Omental fat pad (tissue), 4 donors: ENCODE data around the gene CFAP52. TPM values are rescaled to one million over a fixed set of nuclear protein-coding genes. Genes with fewer than 3 reads are reported as not detected.
"Not testable (repeated sequence)": the region's sequence is repeated elsewhere in the genome, so short reads cannot be mapped to it uniquely, and the experiment has no call there.

ENCODE experiments used
- ATAC-seq: fragments of 150-250 bp; one replicate; pipeline ENCODE4 v1.9.1; 2016; ENCODE audit warnings: mild to moderate bottlenecking, moderate library complexity; ENCODE audit not compliant: low FRiP score
- DNase-seq: peaks from one replicate; pipeline ENCODE4 v3.0.0-alpha.2; 2019; ENCODE audit warnings: low spot score
- CTCF ChIP-seq, 3 donors: fragments of 450-650 bp; IDR thresholded peaks; one replicate each; pipeline ENCODE4 v1.5.1; 2016 to 2017; ENCODE audit warnings: antibody characterized with exemption in 3 of 3, mild to moderate bottlenecking in 3 of 3, moderate library complexity in 2 of 3
- total RNA-seq, 4 donors: library from RNA; depleted of rRNA; stranded (reverse); fragments of >200 nt; gene quantifications; one replicate each; pipeline ENCODE4 v1.1.0, GENCODE V29; 2016

The CFAP52 gene
- total RNA-seq, 4 donors from 2014 or later, result 0.19 TPM; not detected in 3

- ATAC-seq (no peak), DNase-seq (no peak)
- TF ChIP-seq CTCF (IDR thresholded peaks at IDR 0.05), result no peak
Observed at GRCh38 chr17:9598661-9599060, 22.2 kb downstream of the CFAP52 start.

GRCh38 chr17:9604583-9604982 lies 28.1 kb downstream of the CFAP52 start:
- not testable (repeated sequence) for ATAC-seq, DNase-seq

- DNase-seq (no peak), ATAC-seq (no peak)
- no peak for TF ChIP-seq CTCF (IDR thresholded peaks at IDR 0.05)
Observed at GRCh38 chr17:9606453-9606852, 30.0 kb downstream of the CFAP52 start.

GRCh38 chr17:9607058-9607457 lies 30.6 kb downstream of the CFAP52 start:
- DNase-seq, ATAC-seq: not testable (repeated sequence)

- no peak for ATAC-seq
- no peak for TF ChIP-seq CTCF (IDR thresholded peaks at IDR 0.05)
- DNase-seq, result no peak
Observed at GRCh38 chr17:9611557-9611956, 35.1 kb downstream of the CFAP52 start.

- no peak for TF ChIP-seq CTCF (IDR thresholded peaks at IDR 0.05)
- no peak for ATAC-seq
- no peak for DNase-seq
Observed at GRCh38 chr17:9612006-9612405, 35.6 kb downstream of the CFAP52 start.

- TF ChIP-seq CTCF (IDR thresholded peaks at IDR 0.05), result no peak
- ATAC-seq, result no peak
- DNase-seq, result no peak
Observed at GRCh38 chr17:9615486-9615885, 39.0 kb downstream of the CFAP52 start.

- DNase-seq, result no peak
- TF ChIP-seq CTCF (IDR thresholded peaks at IDR 0.05), result no peak
- ATAC-seq, result no peak
Observed at GRCh38 chr17:9622961-9623360, 46.5 kb downstream of the CFAP52 start.
